HG03378 (cell line): ENCODE measurements around the gene RAP1GAP2.
"Not testable (repeated sequence)": the region's sequence is repeated elsewhere in the genome, so short reads cannot be mapped to it uniquely, and the experiment has no call there.

ENCODE experiments used
- ATAC-seq: cut with Tn5 transposase; IDR thresholded peaks from one replicate; pipeline ENCODE4 v1.9.1; 2021; ENCODE audit warnings: mild to moderate bottlenecking, moderate library complexity; ENCODE audit not compliant: unreplicated experiment

Gene RAP1GAP2

GRCh38 chr17:2796164-2797125, at the start of gene RAP1GAP2:
TSS of gene RAP1GAP2 (plus strand) at chr17:2796438. CDS start at chr17:2796528, 90 bp downstream.
- no peak for ATAC-seq

DNA sequence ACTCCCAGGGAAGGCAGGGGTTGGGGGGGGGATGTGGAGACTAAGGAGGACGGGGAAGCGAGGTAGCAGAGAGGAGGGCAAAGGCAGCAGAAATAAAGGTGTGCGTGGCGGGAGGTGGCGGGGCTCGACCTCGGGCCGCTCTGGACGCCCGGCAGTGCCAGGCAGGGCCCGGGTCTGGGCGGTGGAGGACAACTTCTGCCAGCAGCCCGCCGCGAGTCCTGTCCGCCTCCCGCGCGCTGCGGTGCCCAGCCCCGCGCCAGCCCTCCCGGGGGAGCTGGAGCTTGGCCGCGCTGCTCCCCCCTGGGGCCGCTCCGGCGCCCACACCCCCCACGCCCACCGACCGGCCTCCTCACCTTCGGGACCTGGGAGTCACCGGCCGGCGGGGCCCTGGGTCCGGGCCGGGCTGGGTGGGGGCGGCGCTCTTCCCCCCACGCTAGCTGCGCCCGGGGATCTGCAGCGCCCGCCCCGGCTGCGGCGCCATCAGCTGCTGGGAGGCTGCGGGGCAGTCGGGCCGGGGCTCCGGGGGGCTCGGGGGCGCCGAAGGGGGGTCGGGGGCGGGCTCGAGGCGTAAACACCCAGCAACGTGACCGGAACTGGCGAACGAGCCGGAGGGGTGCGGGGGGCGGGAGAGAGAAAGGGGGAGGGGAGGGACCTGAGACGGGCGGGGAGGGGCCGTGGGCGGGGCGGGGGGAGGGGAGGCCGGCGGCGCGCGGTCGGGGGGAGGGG, 47.0 kb upstream of the RAP1GAP2 start, which contains the start of gene CCDC92B:
Gene CCDC92B, minus strand, starts transcription at position 595 of the 726 bp plus-strand sequence. CDS start 14,507 bp downstream, outside the sequence.
- no peak for ATAC-seq

- no peak for ATAC-seq
Observed at GRCh38 chr17:2749784-2750181, 46.5 kb upstream of the RAP1GAP2 start.

DNA sequence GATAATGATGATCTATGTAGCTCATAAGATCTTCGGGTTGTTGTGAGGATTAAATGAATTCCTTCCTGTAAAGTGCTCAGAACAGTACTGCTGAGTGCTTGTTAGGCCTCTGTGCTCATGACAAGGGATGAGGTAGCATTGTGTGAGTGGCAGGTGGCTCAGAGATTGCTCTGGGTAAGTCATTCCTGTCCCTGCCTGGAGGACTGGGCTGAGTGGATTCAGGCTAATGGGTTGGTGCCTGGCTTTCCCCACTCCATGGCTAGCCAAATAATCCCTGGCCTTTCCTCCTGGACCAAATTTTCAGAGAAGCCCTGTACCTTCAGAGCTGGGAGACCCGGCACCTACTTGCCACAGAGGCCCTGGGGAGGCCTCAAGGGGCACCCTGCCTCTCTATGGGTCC, 45.5 kb upstream of the RAP1GAP2 start:
- no peak for ATAC-seq

DNA sequence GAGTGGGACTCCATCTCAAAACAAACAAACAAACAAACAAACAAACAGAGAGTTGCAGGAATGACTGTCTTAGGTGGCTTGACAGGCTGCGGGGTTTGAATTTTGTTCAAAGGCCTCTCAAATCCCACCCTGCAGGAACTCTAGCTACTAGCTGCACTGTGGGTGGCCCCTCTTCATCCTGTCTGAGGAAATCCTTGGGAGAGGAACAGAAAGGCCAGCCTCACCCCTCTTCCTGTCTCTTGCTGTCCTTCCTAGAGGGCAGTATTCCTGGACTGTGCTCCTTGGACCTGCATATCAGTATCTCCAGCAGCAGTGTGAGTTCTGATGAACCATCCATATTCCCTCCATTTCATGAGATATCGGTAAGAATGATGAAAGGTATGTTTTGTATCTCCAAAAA, 44.7 kb upstream of the RAP1GAP2 start:
- no peak for ATAC-seq

GRCh38 chr17:2755891-2756724, 40.1 kb upstream of the RAP1GAP2 start:
- no peak for ATAC-seq

- ATAC-seq: no peak
Observed at GRCh38 chr17:2758870-2759269, 37.4 kb upstream of the RAP1GAP2 start.

DNA sequence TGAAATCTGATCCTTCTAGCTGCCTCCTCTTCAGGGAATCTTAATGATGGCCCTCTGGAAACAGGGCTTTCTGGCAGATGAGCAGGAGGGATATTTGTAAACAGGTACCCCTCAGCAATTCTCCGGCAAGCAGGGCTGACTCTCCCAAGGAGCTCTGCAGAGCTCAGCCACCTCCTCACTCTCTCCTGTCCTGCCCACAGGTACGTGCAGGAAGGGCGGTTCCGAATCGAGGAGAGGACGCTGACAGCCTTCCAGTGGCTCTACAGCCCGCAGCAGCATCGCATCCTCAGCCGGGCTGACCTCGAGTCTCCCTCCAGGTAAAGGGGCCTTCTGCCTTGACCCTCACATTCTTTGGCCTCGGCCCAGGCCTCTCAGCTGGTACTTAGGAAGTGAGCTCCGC, 26.1 kb upstream of the RAP1GAP2 start:
- ATAC-seq: no peak

GRCh38 chr17:2775206-2775605, 21.0 kb upstream of the RAP1GAP2 start:
- ATAC-seq: no peak

- ATAC-seq: no peak
Observed at GRCh38 chr17:2776589-2777241, 19.5 kb upstream of the RAP1GAP2 start.

DNA sequence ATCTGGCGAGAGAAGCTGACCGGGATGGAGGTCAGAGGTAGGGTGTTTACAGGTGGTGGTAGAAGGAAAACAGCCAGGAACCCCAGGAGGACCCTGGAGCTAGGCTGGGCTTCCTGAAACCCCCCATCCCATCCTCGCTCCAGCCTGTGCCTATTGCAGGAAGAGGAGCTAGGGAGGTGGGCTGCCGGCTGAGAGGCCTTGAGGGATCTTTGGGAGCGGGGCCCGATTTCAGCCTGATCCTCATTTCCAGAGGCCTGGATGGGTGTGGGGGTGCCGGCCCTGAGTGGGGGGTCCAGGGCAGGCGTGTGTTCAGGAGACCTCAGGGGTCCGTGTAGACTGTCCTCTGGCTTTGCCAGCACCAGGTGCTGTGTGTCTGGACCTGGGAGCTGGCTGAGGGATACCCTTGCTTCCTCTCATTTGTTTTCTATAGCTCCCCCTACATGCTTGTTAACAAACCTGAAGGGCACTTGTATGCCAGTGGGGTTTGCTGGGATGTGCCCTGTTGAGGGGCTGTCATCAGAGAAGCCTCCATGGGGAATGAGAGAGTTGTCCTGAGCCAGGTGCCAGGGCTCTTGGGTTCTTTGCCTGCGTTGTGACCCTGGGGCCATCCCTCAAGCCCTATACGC, 18.9 kb upstream of the RAP1GAP2 start:
- no peak for ATAC-seq

GRCh38 chr17:2778489-2778888, 17.7 kb upstream of the RAP1GAP2 start:
- ATAC-seq: no peak

DNA sequence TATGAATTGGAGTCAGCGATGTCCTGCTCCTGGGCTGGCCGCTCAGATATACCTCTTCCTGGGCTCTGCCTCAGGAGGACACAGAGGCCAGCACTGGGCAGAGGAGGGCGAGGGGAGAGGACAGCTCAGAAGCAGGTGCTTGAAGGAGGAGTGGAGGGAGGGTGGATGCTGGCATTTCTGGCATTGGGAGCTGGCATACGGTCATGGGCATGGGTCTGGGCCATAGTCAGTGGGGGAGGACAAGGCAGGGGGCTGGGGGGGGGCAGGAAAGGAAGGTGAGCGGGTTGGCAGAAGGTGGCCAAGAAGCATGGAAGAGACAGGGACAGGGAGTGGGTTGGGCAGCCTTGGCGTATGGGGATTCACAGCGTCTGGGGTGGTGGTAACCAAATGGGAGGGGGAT, 16.7 kb upstream of the RAP1GAP2 start:
- ATAC-seq: no peak

DNA sequence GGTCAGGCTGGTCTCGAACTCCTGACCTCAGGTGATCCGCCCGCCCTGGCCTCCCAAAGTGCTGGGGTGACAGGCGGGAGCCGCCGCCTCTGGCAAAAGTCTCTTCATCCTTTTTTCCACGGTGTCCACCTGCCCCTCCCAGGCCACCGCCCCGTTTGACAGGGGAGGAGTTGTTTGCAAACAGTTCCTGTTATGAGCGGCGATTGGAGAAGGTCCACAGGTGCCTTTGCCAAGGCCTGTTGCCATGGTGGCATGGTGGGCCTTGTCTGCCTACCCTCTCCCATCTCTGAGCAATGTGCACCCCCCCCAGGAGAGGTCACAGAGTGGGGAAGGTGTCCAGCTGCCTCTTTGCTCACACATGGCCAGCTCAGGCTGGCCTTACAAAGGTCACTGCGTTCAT, 16.0 kb upstream of the RAP1GAP2 start:
- no peak for ATAC-seq

DNA sequence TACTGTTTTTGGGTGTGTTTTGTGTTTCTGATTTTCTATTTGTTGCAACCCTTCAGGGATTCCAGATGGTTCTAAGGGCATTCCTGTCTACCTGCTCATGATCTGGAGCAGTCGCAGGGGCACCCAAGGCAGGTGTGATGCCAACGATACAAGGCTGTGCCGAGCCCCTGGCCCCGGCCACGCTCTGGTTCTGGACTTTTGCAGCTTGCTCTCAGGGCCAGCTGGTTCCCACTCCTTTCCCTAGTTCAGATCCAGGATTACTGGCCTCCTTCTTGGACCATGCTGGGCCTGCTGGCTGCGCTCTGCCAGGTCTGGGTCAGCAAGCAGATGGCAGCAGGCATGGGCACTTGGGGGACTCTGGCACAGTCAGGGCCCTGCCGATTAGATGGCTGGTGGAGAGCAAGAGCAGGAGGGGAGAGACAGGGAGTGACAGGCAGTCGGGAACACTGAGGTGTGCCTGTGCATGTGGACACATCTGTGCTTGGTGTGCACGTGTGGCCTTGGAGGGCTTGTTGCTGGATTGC, 15.2 kb upstream of the RAP1GAP2 start:
- ATAC-seq: no peak

DNA sequence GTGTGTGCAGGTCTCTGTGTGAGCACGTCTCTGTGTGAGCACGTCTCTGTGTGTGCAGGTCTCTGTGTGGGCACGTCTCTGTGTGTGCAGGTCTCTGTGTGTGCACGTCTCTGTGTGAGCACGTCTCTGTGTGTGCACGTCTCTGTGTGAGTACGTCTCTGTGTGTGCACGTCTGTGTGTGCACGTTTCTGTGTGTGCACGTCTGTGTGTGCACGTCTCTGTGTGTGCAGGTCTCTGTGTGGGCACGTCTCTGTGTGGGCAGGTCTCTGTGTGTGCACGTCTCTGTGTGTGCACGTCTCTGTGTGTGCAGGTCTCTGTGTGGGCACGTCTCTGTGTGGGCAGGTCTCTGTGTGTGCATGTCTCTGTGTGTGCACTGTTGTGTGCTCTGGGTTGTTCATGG, 14.6 kb upstream of the RAP1GAP2 start:
- ATAC-seq: not testable (repeated sequence)

DNA sequence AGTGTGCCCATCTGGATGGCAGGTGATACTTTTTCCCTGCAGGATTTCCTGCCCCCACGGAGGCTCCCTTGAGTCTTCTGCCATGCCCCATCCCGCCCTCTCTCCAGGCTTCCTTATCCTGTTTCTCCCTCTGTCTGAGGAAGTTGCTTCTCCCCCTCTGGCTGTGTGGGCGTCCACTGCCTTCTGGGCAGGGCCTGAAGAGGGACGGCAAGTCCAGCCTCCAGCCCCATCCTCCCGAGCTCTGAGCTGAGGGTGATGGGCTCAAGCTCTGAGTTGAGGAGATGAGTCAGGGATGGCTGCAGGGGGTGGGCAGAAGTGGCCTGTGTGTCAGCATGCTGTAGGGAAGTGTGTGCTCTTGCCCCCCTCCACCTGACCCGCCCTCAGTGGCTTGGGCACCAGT, 14.2 kb upstream of the RAP1GAP2 start:
- ATAC-seq: no peak

GRCh38 chr17:2783310-2784030, 12.8 kb upstream of the RAP1GAP2 start:
- ATAC-seq: no peak

DNA sequence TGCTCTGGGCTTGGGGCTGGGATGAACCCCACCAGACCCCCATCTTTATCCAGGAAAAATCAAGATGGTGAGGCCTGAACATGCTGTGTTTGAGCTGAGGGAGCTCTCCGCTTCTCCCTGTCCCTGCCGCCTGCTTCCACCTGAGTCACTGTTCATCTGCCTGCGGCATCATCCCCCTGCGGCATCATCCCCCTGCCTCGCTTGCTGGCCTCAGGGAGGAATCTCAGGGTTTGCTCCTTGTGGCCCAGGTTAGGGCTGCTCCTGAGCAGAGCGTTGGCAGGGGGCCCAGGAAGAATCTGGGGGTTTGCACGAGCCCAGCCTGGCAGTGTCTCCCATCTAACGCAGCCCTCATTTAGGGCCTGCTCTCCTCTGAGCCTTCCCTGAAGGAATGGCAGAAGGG, 11.4 kb upstream of the RAP1GAP2 start:
- ATAC-seq: no peak
